Measurements from ENCODE around the gene SYNPO2.

DNA sequence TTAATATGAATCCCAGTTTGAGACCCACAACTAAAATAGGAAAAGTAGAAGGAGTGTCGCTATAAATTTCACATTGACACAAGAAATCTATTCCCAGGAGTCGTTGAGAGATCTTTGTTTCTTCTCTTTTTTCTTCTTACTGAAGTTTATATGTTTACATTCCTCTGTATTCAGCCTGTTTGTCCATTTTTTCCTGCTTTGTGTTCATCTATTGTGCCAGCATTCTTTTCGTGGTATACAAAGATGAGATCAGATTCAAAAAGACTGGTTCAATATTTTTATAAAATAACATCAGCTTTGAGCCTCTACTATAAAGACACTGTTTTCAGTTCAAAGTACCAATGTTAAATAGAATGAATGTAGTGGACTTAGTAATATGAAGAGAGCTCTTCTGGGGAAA, 151.6 kb downstream of the SYNPO2 start:
- TF ChIP-seq POLR2A (IDR thresholded peaks at IDR 0.05; ENCODE audit: low read depth, low read length) (no peak), POLR2AphosphoS5 (IDR thresholded peaks at IDR 0.05; ENCODE audit: low read depth, low read length) (no peak), TAF1 (IDR thresholded peaks at IDR 0.05; ENCODE audit: borderline replicate concordance, low read depth, low read length) (no peak)
